WTC11 (cell line): ENCODE measurements around the gene CNDP1.

Source experiments
- CBFB ChIP-seq: sonication (generic); formaldehyde crosslinking; IDR thresholded peaks from 2 replicates; pipeline ENCODE4 v1.8.1; 2022; ENCODE audit warnings: mild to moderate bottlenecking, low read depth, missing genetic modification reagents
- CREB1 ChIP-seq: sonication (generic); formaldehyde crosslinking; IDR thresholded peaks from 2 replicates; pipeline ENCODE4 v1.8.0; 2023; ENCODE audit warnings: mild to moderate bottlenecking, missing genetic modification reagents
- CTCF ChIP-seq: fragments of 200-600 bp; IDR thresholded peaks from 2 replicates; pipeline ENCODE4 v1.8.0; 2022; ENCODE audit warnings: antibody characterized with exemption
- E2F5 ChIP-seq: sonication (generic); formaldehyde crosslinking; IDR thresholded peaks from 2 replicates; pipeline ENCODE4 v1.8.1; 2022; ENCODE audit warnings: mild to moderate bottlenecking, moderate library complexity, missing genetic modification reagents
- FOXK1 ChIP-seq: sonication (generic); formaldehyde crosslinking; IDR thresholded peaks from 2 replicates; pipeline ENCODE4 v1.8.0; 2022; ENCODE audit warnings: mild to moderate bottlenecking, moderate library complexity, missing genetic modification reagents
- FOXP4 ChIP-seq: sonication (generic); formaldehyde crosslinking; IDR thresholded peaks from 2 replicates; pipeline ENCODE4 v1.8.0; 2022; ENCODE audit warnings: mild to moderate bottlenecking, missing genetic modification reagents
- GABPB1 ChIP-seq: sonication (generic); formaldehyde crosslinking; IDR thresholded peaks from 2 replicates; pipeline ENCODE4 v1.8.1; 2023; ENCODE audit warnings: mild to moderate bottlenecking, missing genetic modification reagents
- JUN ChIP-seq: sonication (generic); formaldehyde crosslinking; IDR thresholded peaks from 2 replicates; pipeline ENCODE4 v1.8.0; 2023; ENCODE audit warnings: mild to moderate bottlenecking, missing genetic modification reagents
- NR2C2 ChIP-seq: sonication (generic); formaldehyde crosslinking; IDR thresholded peaks from 2 replicates; pipeline ENCODE4 v1.8.0; 2022; ENCODE audit warnings: mild to moderate bottlenecking, missing genetic modification reagents
- SP1 ChIP-seq: sonication (generic); formaldehyde crosslinking; conservative IDR thresholded peaks from 2 replicates; pipeline ENCODE4 v1.8.1; 2022; ENCODE audit warnings: missing genetic modification reagents
- TCF7 ChIP-seq: sonication (generic); formaldehyde crosslinking; IDR thresholded peaks from 2 replicates; pipeline ENCODE4 v1.8.0; 2022; ENCODE audit warnings: mild to moderate bottlenecking, low read depth, missing genetic modification reagents, moderate library complexity
- TP53 ChIP-seq: sonication (generic); formaldehyde crosslinking; IDR thresholded peaks from 2 replicates; pipeline ENCODE4 v1.8.1; 2023; ENCODE audit warnings: mild to moderate bottlenecking, missing genetic modification reagents
- ZNF263 ChIP-seq: sonication (generic); formaldehyde crosslinking; IDR thresholded peaks from 2 replicates; pipeline ENCODE4 v1.8.1; 2022; ENCODE audit warnings: low read depth, mild to moderate bottlenecking, moderate library complexity, missing genetic modification reagents
- ZNF512 ChIP-seq: sonication (generic); formaldehyde crosslinking; IDR thresholded peaks from 2 replicates; pipeline ENCODE4 v1.8.1; 2022; ENCODE audit warnings: missing genetic modification reagents, borderline replicate concordance

- TF ChIP-seq CTCF (no peak), TCF7 (no peak), JUN (no peak), CREB1 (CRISPR knock-in tag) (no peak), GABPB1 (CRISPR knock-in tag) (no peak), FOXK1 (no peak), SP1 (CRISPR knock-in tag) (no peak), CBFB (CRISPR knock-in tag) (no peak), ZNF512 (no peak), TP53 (CRISPR knock-in tag) (no peak), E2F5 (no peak), NR2C2 (no peak), FOXP4 (CRISPR knock-in tag) (no peak), ZNF263 (no peak)
Observed at GRCh38 chr18:74558096-74558495, 23.8 kb downstream of the CNDP1 start.
